IMR-90 (cell line): Measurements from ENCODE around the gene ZFAND6. TPM values are rescaled to one million over a fixed set of nuclear protein-coding genes. Genes with fewer than 3 reads are reported as not detected.

ENCODE experiments used
- ATAC-seq: fragments of 200-7000 bp; cut with Tn5 transposase; 2 replicates; pipeline ENCODE4 v1.9.1; 2020; ENCODE audit warnings: low read depth, mild to moderate bottlenecking, moderate library complexity
- BruUV-seq: library from RNA; stranded (reverse); fragments of 400-500 nt; replicated peaks from 2 replicates; lab custom pipeline; 2021; lab: Mats Ljungman, UMichigan
- CTCF ChIA-PET: fragments of 300-600 bp; formaldehyde crosslinking; extraction: SDS; loops from one replicate; lab custom pipeline; 2021; ENCODE audit warnings: antibody characterized with exemption; lab: Yijun Ruan, JAX
- POLR2A ChIA-PET: fragments of 300-600 bp; sonication (Branson Sonifier 250); formaldehyde crosslinking; loops from one replicate; lab custom pipeline; 2022; ENCODE audit warnings: antibody characterized with exemption; ENCODE audit not compliant: unreplicated experiment; lab: Charles Lee
- DNase-seq: peaks from one replicate; pipeline ENCODE4 v3.0.0; 2013
- H2AFZ ChIP-seq: replicated peaks from 2 replicates; pipeline ENCODE3; 2013; ENCODE audit warnings: low read length, mild to moderate bottlenecking; ENCODE audit not compliant: poor library complexity
- H2AK5ac ChIP-seq: 2 replicates; pipeline ENCODE4 v1.6.1; 2013; ENCODE audit warnings: low read depth, low read length, inconsistent platforms
- H2AK9ac ChIP-seq: replicated peaks from 2 replicates; pipeline ENCODE3; 2013; ENCODE audit warnings: mild to moderate bottlenecking, low read depth, low read length, moderate library complexity; ENCODE audit not compliant: poor library complexity
- H2BK120ac ChIP-seq: 2 replicates; pipeline ENCODE4 v1.6.1; 2013; ENCODE audit warnings: low read depth, low read length, inconsistent platforms
- H2BK15ac ChIP-seq: 3 replicates; pipeline ENCODE4 v1.6.1; 2013; ENCODE audit warnings: low read depth, low read length, inconsistent platforms
- H2BK20ac ChIP-seq: 2 replicates; pipeline ENCODE4 v1.6.1; 2013; ENCODE audit warnings: low read depth, mild to moderate bottlenecking, inconsistent platforms, low read length, moderate library complexity
- H2BK5ac ChIP-seq: 2 replicates; pipeline ENCODE4 v1.6.1; 2013; ENCODE audit warnings: mild to moderate bottlenecking, low read depth, low read length, inconsistent platforms; ENCODE audit not compliant: poor library complexity, severe bottlenecking
- H3K14ac ChIP-seq: replicated peaks from 2 replicates; pipeline ENCODE4 v1.6.1; 2013; ENCODE audit warnings: low read depth, low read length, inconsistent platforms
- H3K18ac ChIP-seq: 2 replicates; pipeline ENCODE4 v1.6.1; 2013; ENCODE audit warnings: low read depth, low read length, control low read depth
- H3K23ac ChIP-seq: 2 replicates; pipeline ENCODE4 v1.6.1; 2013; ENCODE audit warnings: low read depth, low read length, inconsistent platforms
- H3K27ac ChIP-seq: 2 replicates; pipeline ENCODE4 v1.5.1; 2013; ENCODE audit warnings: mild to moderate bottlenecking, control low read depth, low read length; ENCODE audit not compliant: insufficient read depth
- H3K27me3 ChIP-seq: 2 replicates; pipeline ENCODE4 v1.6.1; 2013; ENCODE audit warnings: low read length; ENCODE audit not compliant: control insufficient read depth, insufficient read depth
- H3K36me3 ChIP-seq: 2 replicates; pipeline ENCODE4 v1.6.1; 2013; ENCODE audit warnings: low read length, mixed read lengths; ENCODE audit not compliant: control insufficient read depth, insufficient read depth
- H3K4ac ChIP-seq: 2 replicates; pipeline ENCODE4 v1.6.1; 2013; ENCODE audit warnings: low read depth, low read length, inconsistent platforms
- H3K4me1 ChIP-seq: 2 replicates; pipeline ENCODE4 v1.6.1; 2013; ENCODE audit warnings: low read length, mixed read lengths; ENCODE audit not compliant: control insufficient read depth, insufficient read depth
- H3K4me2 ChIP-seq: 2 replicates; pipeline ENCODE4 v1.6.1; 2013; ENCODE audit warnings: low read depth, mild to moderate bottlenecking, control low read depth, low read length, moderate library complexity
- H3K4me3 ChIP-seq: 2 replicates; pipeline ENCODE4 v1.5.1; 2013; ENCODE audit warnings: low read depth, mild to moderate bottlenecking, control low read depth, low read length, moderate library complexity; ENCODE audit not compliant: insufficient read depth
- H3K56ac ChIP-seq: 2 replicates; pipeline ENCODE4 v1.6.1; 2013; ENCODE audit warnings: low read length, inconsistent platforms; ENCODE audit not compliant: insufficient read depth; ENCODE audit errors: extremely low read depth
- H3K79me1 ChIP-seq, 2 experiments: 2 replicates each; pipeline ENCODE4 v1.6.1; 2013; ENCODE audit warnings: low read length in 2 of 2, inconsistent platforms in 1 of 2, low read depth in 1 of 2
- H3K9ac ChIP-seq: 2 replicates; pipeline ENCODE4 v1.6.1; 2013; ENCODE audit warnings: low read depth, low read length, control low read depth
- H3K9me1 ChIP-seq: 2 replicates; pipeline ENCODE4 v1.6.1; 2013; ENCODE audit warnings: low read length, inconsistent platforms; ENCODE audit not compliant: insufficient read depth
- H3K9me3 ChIP-seq: 2 replicates; pipeline ENCODE4 v1.6.1; 2013; ENCODE audit warnings: low read length; ENCODE audit not compliant: control insufficient read depth, insufficient read depth
- H4K20me1 ChIP-seq: 2 replicates; pipeline ENCODE4 v1.6.1; 2013; ENCODE audit warnings: low read length, inconsistent platforms; ENCODE audit not compliant: insufficient read depth
- H4K5ac ChIP-seq: 2 replicates; pipeline ENCODE4 v1.6.1; 2013; ENCODE audit warnings: mild to moderate bottlenecking, low read depth, low read length, control low read depth
- H4K8ac ChIP-seq, 2 experiments: 2 replicates each; pipeline ENCODE4 v1.6.1; 2013; ENCODE audit warnings: low read depth in 2 of 2, low read length in 2 of 2, control low read depth in 1 of 2, inconsistent platforms in 1 of 2
- H4K91ac ChIP-seq: 2 replicates; pipeline ENCODE4 v1.6.1; 2013; ENCODE audit warnings: low read depth, low read length, inconsistent platforms; ENCODE audit not compliant: insufficient read depth
- NFE2L2 ChIP-seq: fragments of 150-350 bp; IDR thresholded peaks from 2 replicates; pipeline ENCODE4 v1.6.1; 2016; ENCODE audit warnings: low read depth, mild to moderate bottlenecking, low read length
- USF2 ChIP-seq: fragments of 150-350 bp; IDR thresholded peaks from 2 replicates; pipeline ENCODE4 v1.6.1; 2017; ENCODE audit warnings: mild to moderate bottlenecking, antibody characterized with exemption, low read length, low read depth
- WGBS, 2 experiments: methylation state at CpG; one replicate each; pipeline versions ENCODE4 v1.1.5 to v1.1.7; 2013; ENCODE audit warnings: missing lambda C conversion rate in 2 of 2; ENCODE audit not compliant: insufficient read length in 1 of 2; ENCODE audit errors: extremely low coverage in 2 of 2; 5-methylcytosine and 5-hydroxymethylcytosine counted together
- dilution Hi-C: fragments of 300-500 bp; cut with HindIII; formaldehyde crosslinking; loops from one replicate; pipeline ENCODE4 v1.14.3; 2018; ENCODE audit warnings: low sequenced_read_pairs; ENCODE audit not compliant: unreplicated experiment
- in situ Hi-C: fragments of 300-500 bp; cut with MboI; formaldehyde crosslinking; loops from 3 replicates; pipeline ENCODE4 v1.14.3; 2019; ENCODE audit warnings: low sequenced_read_pairs, inconsistent platforms, mixed read lengths
- intact Hi-C: fragments of 100-400 bp; cut with micrococcal nuclease; formaldehyde crosslinking; loops from 2 replicates; pipeline ENCODE4 v1.10.0; 2022
- polyA plus RNA-seq, 3 experiments: library from polyadenylated mRNA; depleted of rRNA; stranded (reverse); fragments of >200 nt; gene quantifications; 2 replicates each; pipeline ENCODE4 v1.2.3, GENCODE V29; 2012; ENCODE audit warnings: low replicate concordance in 1 of 3
- total RNA-seq: library from RNA; depleted of rRNA; stranded (reverse); fragments of >200 nt; gene quantifications from 2 replicates; pipeline ENCODE4 v1.2.3, GENCODE V29; 2012

The ZFAND6 gene
- total and polyA plus RNA-seq, 2 of the 4 experiments (the other 2 are of a cell fraction), result 77.5 to 96.4 TPM

- no peak overlapping the region for H3K18ac ChIP-seq
- H3K14ac ChIP-seq, result peak overlapping the region; percentile 62; the same call in 1 of the 2 replicates
- H3K9me3 ChIP-seq, result no peaks in the 10 kb centered on the region
- 0 out of 2 replicates have a peak overlapping the region, but pooled peaks have one; percentile 69 for H3K23ac ChIP-seq
- no peak overlapping the region for H2BK120ac ChIP-seq
- no peak overlapping the region for H3K9ac ChIP-seq
- no peaks in the 10 kb centered on the region for H3K36me3 ChIP-seq
- no peak overlapping the region for H2BK15ac ChIP-seq
- H3K27ac ChIP-seq, result no peak overlapping the region
- no peak overlapping the region for H2AFZ ChIP-seq
- dilution Hi-C loops, result no loop called here
- intact Hi-C loops, result no loop called here
- no peak overlapping the region for H3K56ac ChIP-seq
- BruUV-seq, result no TSS peak
- CTCF ChIA-PET, result no interaction called here
- no peak overlapping the region for H4K5ac ChIP-seq
- H2BK5ac ChIP-seq, result no peak overlapping the region
- H4K8ac ChIP-seq, result no peak overlapping the region
- in situ Hi-C loops, result loop anchor here (5.0 kb wide), 1 partner anchor 52 kb away; no protein-coding TSS in a partner anchor
- POLR2A ChIA-PET, result no interaction called here
- H2BK20ac ChIP-seq, result no peak overlapping the region
- no peak overlapping the region for H3K4ac ChIP-seq
- H2AK5ac ChIP-seq, result no peak overlapping the region
- peaks cover 14 to 62% of the 10 kb centered on the region in 2 experiments for H3K79me1 ChIP-seq
- no peak overlapping the region for H4K91ac ChIP-seq
- H3K27me3 ChIP-seq, result no peaks in the 10 kb centered on the region
- DNase-seq, result no peak
- no peak overlapping the region for H3K4me2 ChIP-seq
- TF ChIP-seq USF2 (no peak), NFE2L2 (no peak)
- no CpG with 5 or more reads among the region's 1 CpG for WGBS, 2 experiments
- peaks cover 17% of the 10 kb centered on the region; the same call in 1 of the 2 replicates for H4K20me1 ChIP-seq
- H3K9me1 ChIP-seq, result 0 out of 2 replicates have a peak, but pooled peaks cover under 1% of the 10 kb centered on the region
- no peak overlapping the region for H3K4me3 ChIP-seq
- ATAC-seq, result no peak
- H3K4me1 ChIP-seq, result peaks cover 4% of the 10 kb centered on the region; the same call in 1 of the 2 replicates
- no peak overlapping the region for H2AK9ac ChIP-seq
Measured at GRCh38 chr15:80115021-80115420, 55.5 kb downstream of the ZFAND6 start.
